Epithelial cell of prostate (primary cell): Measurements from ENCODE around the gene TGFBR1.

ENCODE experiments used
- DNase-seq: peaks from one replicate; pipeline ENCODE4 v3.0.0-alpha.2; 2011; ENCODE audit warnings: low read depth, low spot score
- H3K27ac ChIP-seq: fragments of 450-650 bp; 2 replicates; pipeline ENCODE4 v1.5.1; 2017; ENCODE audit warnings: mild to moderate bottlenecking

Gene TGFBR1

GRCh38 chr9:99105152-99106043 is 485 bp downstream of the TGFBR1 start:
- H3K27ac ChIP-seq = peak overlapping the region; percentile 88
- DNase-seq = no peak

- H3K27ac ChIP-seq = peak overlapping the region; percentile 88
- no peak for DNase-seq
Measured at GRCh38 chr9:99106044-99106375, 1.1 kb downstream of the TGFBR1 start.

GRCh38 chr9:99107421-99107820 is 2.5 kb downstream of the TGFBR1 start:
- H3K27ac ChIP-seq = no peak overlapping the region

GRCh38 chr9:99108131-99108530 is 3.2 kb downstream of the TGFBR1 start:
- no peak overlapping the region for H3K27ac ChIP-seq
- no peak for DNase-seq

More at GRCh38 chr9:99107421-99107820, 2.5 kb downstream of the TGFBR1 start:
- DNase-seq = no peak

- no peak overlapping the region for H3K27ac ChIP-seq
- no peak for DNase-seq
Measured at GRCh38 chr9:99109522-99109921, 4.6 kb downstream of the TGFBR1 start.

- H3K27ac ChIP-seq = no peak overlapping the region
- no peak for DNase-seq
Measured at GRCh38 chr9:99112750-99113413, 8.0 kb downstream of the TGFBR1 start.

GRCh38 chr9:99113414-99114048 is 8.6 kb downstream of the TGFBR1 start:
- no peak for DNase-seq
- no peak overlapping the region for H3K27ac ChIP-seq

- no peak for DNase-seq
- no peak overlapping the region for H3K27ac ChIP-seq
Measured at GRCh38 chr9:99114049-99114440, 9.1 kb downstream of the TGFBR1 start.

GRCh38 chr9:99114846-99115500 is 10.1 kb downstream of the TGFBR1 start:
- no peak for DNase-seq

GRCh38 chr9:99116003-99116411 is 11.1 kb downstream of the TGFBR1 start:
- no peak for DNase-seq
- peak overlapping the region; percentile 19 for H3K27ac ChIP-seq

More at GRCh38 chr9:99114846-99115500, 10.1 kb downstream of the TGFBR1 start:
- no peak overlapping the region for H3K27ac ChIP-seq

- DNase-seq = no peak
- H3K27ac ChIP-seq = no peak overlapping the region
Measured at GRCh38 chr9:99118782-99119466, 14.0 kb downstream of the TGFBR1 start.

- no peak for DNase-seq
- H3K27ac ChIP-seq = no peak overlapping the region
Measured at GRCh38 chr9:99119976-99120655, 15.2 kb downstream of the TGFBR1 start.

GRCh38 chr9:99121604-99122003 is 16.7 kb downstream of the TGFBR1 start:
- no peak for DNase-seq
- H3K27ac ChIP-seq = peak overlapping the region; percentile 16

GRCh38 chr9:99124534-99125255 is 19.8 kb downstream of the TGFBR1 start:
- no peak overlapping the region for H3K27ac ChIP-seq
- no peak for DNase-seq

GRCh38 chr9:99125446-99125845 is 20.5 kb downstream of the TGFBR1 start:
- no peak for DNase-seq

GRCh38 chr9:99126312-99126711 is 21.4 kb downstream of the TGFBR1 start:
- peak overlapping the region; percentile 93 for H3K27ac ChIP-seq
- no peak for DNase-seq

More at GRCh38 chr9:99125446-99125845, 20.5 kb downstream of the TGFBR1 start:
- peak overlapping the region; percentile 93 for H3K27ac ChIP-seq

- peak; percentile 96 for DNase-seq
- peak overlapping the region; percentile 93 for H3K27ac ChIP-seq
Measured at GRCh38 chr9:99127356-99128132, 22.6 kb downstream of the TGFBR1 start.

- peak overlapping the region; percentile 93 for H3K27ac ChIP-seq
- no peak for DNase-seq
Measured at GRCh38 chr9:99128133-99128406, 23.2 kb downstream of the TGFBR1 start.
